Panc1 (cell line): ENCODE results near the gene PELI2. TPM values are rescaled to one million over a fixed set of nuclear protein-coding genes. Genes with fewer than 3 reads are reported as not detected.

Experiments
- ATAC-seq: fragments of 200-7000 bp; cut with Tn5 transposase; 2 replicates; pipeline ENCODE4 v1.9.1; 2020; ENCODE audit warnings: mild to moderate bottlenecking, moderate library complexity
- BruUV-seq: library from RNA; stranded (reverse); fragments of 400-500 nt; replicated peaks from 2 replicates; lab custom pipeline; 2021; lab: Mats Ljungman, UMichigan
- CTCF ChIA-PET: fragments of 300-600 bp; sonication (Branson Sonifier 250); formaldehyde crosslinking; loops from one replicate; lab custom pipeline; 2022; ENCODE audit warnings: antibody characterized with exemption; lab: Charles Lee
- POLR2A ChIA-PET: fragments of 300-600 bp; sonication (Branson Sonifier 250); formaldehyde crosslinking; loops from one replicate; lab custom pipeline; 2022; ENCODE audit warnings: antibody characterized with exemption; lab: Charles Lee
- DNase-seq: peaks from one replicate; pipeline ENCODE4 v3.0.0-alpha.2; 2010; ENCODE audit warnings: low read depth, low spot score
- H3K27ac ChIP-seq: 2 replicates; pipeline ENCODE4 v1.5.1; 2011; ENCODE audit warnings: mild to moderate bottlenecking, low read length, inconsistent platforms
- H3K27me3 ChIP-seq: fragments of 200-500 bp; sonication (Bioruptor generic); 2 replicates; pipeline ENCODE4 v1.6.0; 2014; ENCODE audit warnings: low read length, inconsistent platforms; ENCODE audit not compliant: control insufficient read depth, insufficient read depth
- H3K36me3 ChIP-seq: fragments of 200-500 bp; sonication (Bioruptor generic); 2 replicates; pipeline ENCODE4 v1.5.1; 2014; ENCODE audit warnings: inconsistent platforms, mild to moderate bottlenecking, low read length, moderate library complexity; ENCODE audit not compliant: control insufficient read depth, insufficient read depth
- H3K4me1 ChIP-seq: 2 replicates; pipeline ENCODE4 v1.5.1; 2011; ENCODE audit warnings: inconsistent platforms, mild to moderate bottlenecking, low read length, moderate library complexity; ENCODE audit not compliant: control insufficient read depth, insufficient read depth
- H3K4me3 ChIP-seq, 2 experiments: 2 replicates each; pipeline ENCODE4 v1.5.1; 2011 to 2012; ENCODE audit warnings: low read depth in 2 of 2, low read length in 2 of 2, mild to moderate bottlenecking in 2 of 2, inconsistent platforms in 1 of 2, moderate library complexity in 1 of 2
- H3K9me3 ChIP-seq: fragments of 200-500 bp; sonication (Bioruptor generic); 2 replicates; pipeline ENCODE4 v1.5.1; 2014; ENCODE audit warnings: low read depth, mild to moderate bottlenecking, inconsistent platforms, low read length, moderate library complexity; ENCODE audit not compliant: control insufficient read depth, insufficient read depth
- CTCF ChIP-seq: fragments of 450-650 bp; IDR thresholded peaks from 2 replicates; pipeline ENCODE4 v1.5.1; 2017; ENCODE audit warnings: mild to moderate bottlenecking
- POLR2AphosphoS5 ChIP-seq: IDR thresholded peaks from 2 replicates; pipeline ENCODE4 v1.6.1; 2012; ENCODE audit warnings: mild to moderate bottlenecking, low read depth, low read length, moderate library complexity
- REST ChIP-seq, 2 experiments: IDR thresholded peaks; 2 replicates each; pipeline ENCODE4 v1.6.1; 2011 to 2012; ENCODE audit warnings: low read depth in 2 of 2, control low read depth in 1 of 2, low read length in 1 of 2, mild to moderate bottlenecking in 1 of 2, moderate library complexity in 1 of 2; ENCODE audit not compliant: insufficient read depth in 1 of 2
- SIN3A ChIP-seq: IDR thresholded peaks from 2 replicates; pipeline ENCODE4 v1.6.1; 2012; ENCODE audit warnings: low read depth, mild to moderate bottlenecking, low read length, moderate library complexity, borderline replicate concordance; ENCODE audit not compliant: insufficient read depth
- TCF7L2 ChIP-seq: IDR thresholded peaks from 2 replicates; pipeline ENCODE4 v1.6.1; 2011; ENCODE audit warnings: mild to moderate bottlenecking, low read depth, low read length, inconsistent platforms
- in situ Hi-C: cut with HindIII; loops from 2 replicates; pipeline ENCODE4 v1.10.0; 2016; ENCODE audit warnings: low sequenced_read_pairs, low pct_unique_long_range_greater_than_20kb
- intact Hi-C: fragments of 100-400 bp; cut with micrococcal nuclease; formaldehyde crosslinking; loops from one replicate; pipeline ENCODE4 v1.10.0; 2022; ENCODE audit not compliant: unreplicated experiment
- total RNA-seq: library from RNA; stranded (reverse); gene quantifications from one replicate; pipeline ENCODE4 v1.2.1, GENCODE V29; 2021; ENCODE audit not compliant: unreplicated experiment

Gene PELI2
- total RNA-seq, 1 experiment from 2014 or later: 0.28 TPM

GRCh38 chr14:56160088-56160487 is 41.9 kb downstream of the PELI2 start:
- Histone ChIP-seq H3K9me3 (no peaks in the 10 kb centered on the region), H3K4me1 (no peaks in the 10 kb centered on the region), H3K27me3 (no peaks in the 10 kb centered on the region), H3K4me3 (no peak overlapping the region), H3K36me3 (no peaks in the 10 kb centered on the region), H3K27ac (no peak overlapping the region)
- no peak for TF ChIP-seq TCF7L2
- no peak for TF ChIP-seq REST (IDR thresholded peaks at IDR 0.05; ENCODE audit: insufficient read depth in 1 of 2, low read depth in 2 of 2, low read length in 1 of 2)
- no peak for TF ChIP-seq SIN3A
- TF ChIP-seq POLR2AphosphoS5: no peak
- no peak for TF ChIP-seq CTCF
- in situ Hi-C loops (no loop called here), intact Hi-C loops (no loop called here)
- no TSS peak for BruUV-seq
- ChIA-PET POLR2A (no interaction called here), CTCF (no interaction called here)
- DNase-seq (no peak), ATAC-seq (no peak)

- H3K9me3 ChIP-seq: no peaks in the 10 kb centered on the region
- no peak for DNase-seq
- ChIA-PET POLR2A (no interaction called here), CTCF (no interaction called here)
- no peak overlapping the region for H3K4me3 ChIP-seq
- no peaks in the 10 kb centered on the region for H3K36me3 ChIP-seq
- H3K27ac ChIP-seq: no peak overlapping the region
- intact Hi-C loops (no loop called here), in situ Hi-C loops (no loop called here)
- ATAC-seq: no peak
- no TSS peak for BruUV-seq
- H3K4me1 ChIP-seq: no peaks in the 10 kb centered on the region
- no peaks in the 10 kb centered on the region for H3K27me3 ChIP-seq
- TF ChIP-seq CTCF (no peak), POLR2AphosphoS5 (no peak), TCF7L2 (no peak)
Observed at GRCh38 chr14:56161658-56162057, 43.4 kb downstream of the PELI2 start.

- Histone ChIP-seq H3K27me3 (no peaks in the 10 kb centered on the region), H3K27ac (no peak overlapping the region), H3K36me3 (no peaks in the 10 kb centered on the region), H3K9me3 (no peaks in the 10 kb centered on the region), H3K4me3 (no peak overlapping the region), H3K4me1 (no peaks in the 10 kb centered on the region)
- CTCF ChIA-PET: no interaction called here
- ATAC-seq: no peak
- POLR2A ChIA-PET: no interaction called here
- no peak for DNase-seq
- intact Hi-C loops: no loop called here
- TF ChIP-seq CTCF (no peak), REST (IDR thresholded peaks at IDR 0.05; ENCODE audit: insufficient read depth in 1 of 2, low read depth in 2 of 2, low read length in 1 of 2) (no peak), TCF7L2 (no peak)
- no TSS peak for BruUV-seq
- in situ Hi-C loops: no loop called here
Observed at GRCh38 chr14:56162476-56162875, 44.3 kb downstream of the PELI2 start.
